Lower leg skin (tissue), 4 donors: ENCODE data around the gene QSOX2. TPM values are rescaled to one million over a fixed set of nuclear protein-coding genes. Genes with fewer than 3 reads are reported as not detected.

Experiments used
- DNase-seq, 2 donors: peaks; one replicate each; pipeline ENCODE4 v3.0.0-alpha.2; 2019; ENCODE audit warnings: low spot score in 2 of 2
- H3K4me3 ChIP-seq: fragments of 200-600 bp; sonication (generic); 2 replicates; pipeline ENCODE4 v1.5.1; 2017; ENCODE audit warnings: mild to moderate bottlenecking, low read depth; ENCODE audit not compliant: poor library complexity, severe bottlenecking
- CTCF ChIP-seq, 3 donors: fragments of 450-650 bp; IDR thresholded peaks; one replicate each; pipeline ENCODE4 v1.5.1; 2016; ENCODE audit warnings: antibody characterized with exemption in 3 of 3, mild to moderate bottlenecking in 3 of 3, moderate library complexity in 2 of 3
- POLR2A ChIP-seq, 2 donors: fragments of 450-650 bp; IDR thresholded peaks; one replicate each; pipeline ENCODE4 v1.6.1; 2016 to 2017; ENCODE audit warnings: antibody characterized with exemption in 2 of 2, mild to moderate bottlenecking in 1 of 2, moderate library complexity in 1 of 2
- WGBS, 2 donors: methylation state at CpG; one replicate each; pipeline ENCODE4 v1.1.5; 2018; 5-methylcytosine and 5-hydroxymethylcytosine counted together
- intact Hi-C: fragments of 100-400 bp; cut with DNase I; formaldehyde crosslinking; loops from one replicate; pipeline ENCODE4 v1.15.0; 2023; ENCODE audit warnings: low total_unique reads
- total RNA-seq, 4 donors: library from RNA; depleted of rRNA; stranded (reverse); fragments of >200 nt; gene quantifications; one replicate each; pipeline ENCODE4 v1.1.0, GENCODE V29; 2016

Gene QSOX2
- total RNA-seq, 4 donors from 2014 or later = 8.7 to 13.0 (median 11.1) TPM

GRCh38 chr9:136242918-136243525 is 2.6 kb downstream of the QSOX2 start:
- TF ChIP-seq CTCF (IDR thresholded peaks at IDR 0.05) = no peak
- TF ChIP-seq POLR2A (IDR thresholded peaks at IDR 0.05) = no peak
- no peak for DNase-seq
- intact Hi-C loops = no loop called here
- no peak overlapping the region for H3K4me3 ChIP-seq
- WGBS, 2 donors = 52 to 61% methylated on average over 6 of the region's 6 CpGs

GRCh38 chr9:136242248-136242647 is 3.4 kb downstream of the QSOX2 start:
- WGBS, 2 donors = 84 to 92% methylated on average over 5 to 8 of the region's 8 CpGs
- intact Hi-C loops = no loop called here
- TF ChIP-seq POLR2A (IDR thresholded peaks at IDR 0.05) = no peak
- no peak for TF ChIP-seq CTCF (IDR thresholded peaks at IDR 0.05)
- H3K4me3 ChIP-seq = no peak overlapping the region
- no peak for DNase-seq

DNA sequence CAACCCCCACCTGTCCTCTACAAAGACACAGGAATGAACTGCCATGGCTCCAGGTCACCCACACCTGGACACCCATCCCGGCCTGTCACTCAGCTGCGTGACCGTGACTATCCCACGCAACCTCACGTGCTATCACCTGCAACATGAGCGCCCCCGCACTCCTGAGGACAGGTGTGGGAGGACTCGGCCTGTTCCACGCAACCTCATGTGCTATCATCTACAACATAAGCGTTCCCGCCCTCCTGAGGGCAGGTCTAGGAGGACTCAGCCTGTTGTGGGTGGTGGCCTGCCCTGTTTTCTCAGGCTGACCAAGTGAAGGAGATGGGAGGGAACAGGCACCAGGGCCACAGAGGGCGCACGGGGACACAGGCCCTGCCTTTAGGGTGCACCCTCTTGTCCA is 4.1 kb downstream of the QSOX2 start:
- 85 to 96% methylated on average over 11 to 13 of the region's 13 CpGs for WGBS, 2 donors
- DNase-seq = no peak
- no peak for TF ChIP-seq CTCF (IDR thresholded peaks at IDR 0.05)
- TF ChIP-seq POLR2A (IDR thresholded peaks at IDR 0.05) = no peak
- no peak overlapping the region for H3K4me3 ChIP-seq
- intact Hi-C loops = no loop called here

- no peak for DNase-seq
- no peak overlapping the region for H3K4me3 ChIP-seq
- TF ChIP-seq POLR2A (IDR thresholded peaks at IDR 0.05) (no peak), CTCF (IDR thresholded peaks at IDR 0.05) (no peak)
- intact Hi-C loops = no loop called here
- 90 to 96% methylated on average over 20 of the region's 20 CpGs for WGBS, 2 donors
Observed at GRCh38 chr9:136240941-136241340, 4.7 kb downstream of the QSOX2 start.

DNA sequence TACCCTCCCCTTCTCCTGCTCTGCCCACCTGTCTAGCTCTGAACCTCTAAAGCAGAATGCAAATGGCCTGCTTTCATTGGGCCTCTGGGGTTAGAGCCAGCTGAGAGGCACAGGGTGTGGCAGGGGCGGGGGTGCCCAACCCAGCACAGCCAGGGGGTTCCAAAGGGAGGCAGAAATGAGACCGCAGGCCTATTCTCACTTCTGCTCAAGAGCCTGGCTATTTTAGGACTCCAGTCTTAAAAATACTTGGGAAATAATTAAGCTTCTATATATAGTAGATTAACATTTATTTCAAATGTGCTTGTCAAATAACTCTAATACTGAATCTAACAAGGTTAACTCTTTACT is 5.7 kb downstream of the QSOX2 start:
- intact Hi-C loops = no loop called here
- no peak for DNase-seq
- no peak for TF ChIP-seq CTCF (IDR thresholded peaks at IDR 0.05)
- TF ChIP-seq POLR2A (IDR thresholded peaks at IDR 0.05) = no peak
- 25 to 40% methylated on average over 2 of the region's 2 CpGs for WGBS, 2 donors
- no peak overlapping the region for H3K4me3 ChIP-seq
